ENCODE data around the gene NPW. TPM values are rescaled to one million over a fixed set of nuclear protein-coding genes. Genes with fewer than 3 reads are reported as not detected.

Gene NPW
- total RNA-seq, 1 donor from 2014 or later, result 0.80 TPM

- ATAC-seq, result no peak
Measured at GRCh38 chr16:2054543-2055245, 35.1 kb downstream of the NPW start.

GRCh38 chr16:2056077-2056476 is 36.5 kb downstream of the NPW start:
- ATAC-seq, result no peak

DNA sequence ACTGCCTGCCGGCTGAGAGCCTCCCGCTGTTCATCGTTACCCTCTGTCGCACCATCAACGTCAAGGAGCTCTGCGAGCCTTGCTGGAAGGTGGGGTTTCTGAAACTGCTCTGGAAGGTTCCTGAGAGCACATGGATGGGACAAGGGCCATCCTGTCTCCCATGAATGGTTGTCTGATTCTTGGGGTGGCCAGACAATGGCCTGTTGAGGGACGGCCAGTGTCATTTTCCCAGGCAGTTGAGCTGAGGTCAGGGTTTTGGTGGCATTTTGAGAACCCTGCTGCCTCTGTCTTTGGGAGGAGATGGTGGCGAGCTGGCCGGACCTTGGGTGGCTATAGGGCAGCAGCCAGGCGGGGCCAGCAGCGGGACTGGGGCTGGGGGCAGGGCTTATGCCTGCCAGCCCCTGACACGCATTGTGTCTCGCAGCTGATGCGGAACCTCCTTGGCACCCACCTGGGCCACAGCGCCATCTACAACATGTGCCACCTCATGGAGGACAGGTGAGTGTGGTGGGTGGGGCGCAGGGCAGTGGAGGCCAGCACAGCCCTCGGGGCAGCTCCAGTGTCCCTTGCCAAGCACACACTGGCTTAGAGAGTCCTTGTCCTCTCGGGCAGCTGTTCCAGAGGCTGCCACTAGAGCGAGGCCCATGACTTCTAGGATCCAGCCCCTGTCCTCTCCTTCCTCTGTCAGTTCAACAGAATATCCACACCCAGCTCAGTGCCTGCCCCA is 37.3 kb downstream of the NPW start:
- peak; percentile 31 for ATAC-seq

DNA sequence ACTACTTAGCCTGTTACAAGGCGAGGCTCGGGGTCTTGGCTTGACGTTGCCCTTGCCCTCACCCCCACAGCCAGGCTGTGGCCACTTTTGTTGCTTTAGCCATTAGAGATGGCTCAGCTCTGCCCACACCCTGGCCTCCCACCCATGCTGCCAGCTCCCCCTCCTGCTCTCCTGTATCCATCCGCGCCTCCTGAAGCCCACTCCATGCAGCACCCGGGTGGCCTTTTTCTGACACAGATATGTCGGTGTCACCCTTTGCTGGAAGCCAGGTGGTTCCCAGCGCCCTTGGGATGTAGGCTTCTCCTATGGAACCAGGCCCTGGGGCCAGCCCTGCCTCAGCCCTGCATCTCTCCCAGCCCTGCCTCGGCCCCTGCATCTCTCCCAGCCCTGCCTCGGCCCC is 37.9 kb downstream of the NPW start:
- ATAC-seq, result no peak

DNA sequence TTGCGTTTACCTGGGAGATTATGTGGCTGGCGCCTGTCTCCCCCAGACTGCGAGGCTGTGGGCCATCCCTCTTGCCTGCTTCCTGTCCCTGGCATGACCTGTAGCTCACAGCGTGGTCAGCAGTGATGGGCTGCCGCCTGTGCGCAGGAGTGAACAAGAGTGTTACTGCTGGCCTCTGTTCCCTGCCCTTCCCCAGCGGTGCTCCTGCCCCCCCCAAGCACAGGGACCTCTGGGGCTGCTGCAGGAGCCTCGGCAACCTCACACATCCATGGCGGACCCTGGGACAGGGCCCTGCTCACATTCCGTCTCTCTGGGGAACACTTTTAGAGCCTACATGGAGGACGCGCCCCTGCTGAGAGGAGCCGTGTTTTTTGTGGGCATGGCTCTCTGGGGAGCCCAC is 38.8 kb downstream of the NPW start:
- ATAC-seq, result no peak

DNA sequence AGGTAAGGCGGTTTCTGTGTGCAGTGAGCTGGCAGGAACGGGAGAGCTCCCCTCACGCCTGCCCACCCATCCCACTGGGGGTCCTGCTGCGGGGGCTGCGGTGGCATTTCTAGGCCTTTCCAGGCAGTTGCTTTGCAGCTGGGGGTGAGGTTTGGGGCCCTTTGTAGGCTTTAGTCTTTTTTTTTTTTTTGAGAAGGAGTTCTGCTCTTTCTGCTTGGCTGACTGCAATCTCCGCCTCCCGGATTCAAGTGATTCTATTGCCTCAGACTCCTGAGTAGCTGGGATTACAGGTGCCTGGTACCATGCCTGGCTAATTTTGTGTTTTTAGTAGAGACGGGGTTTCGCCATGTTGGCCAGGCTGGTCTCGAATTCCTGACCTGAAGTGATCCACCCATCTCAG is 39.3 kb downstream of the NPW start:
- ATAC-seq, result no peak

DNA sequence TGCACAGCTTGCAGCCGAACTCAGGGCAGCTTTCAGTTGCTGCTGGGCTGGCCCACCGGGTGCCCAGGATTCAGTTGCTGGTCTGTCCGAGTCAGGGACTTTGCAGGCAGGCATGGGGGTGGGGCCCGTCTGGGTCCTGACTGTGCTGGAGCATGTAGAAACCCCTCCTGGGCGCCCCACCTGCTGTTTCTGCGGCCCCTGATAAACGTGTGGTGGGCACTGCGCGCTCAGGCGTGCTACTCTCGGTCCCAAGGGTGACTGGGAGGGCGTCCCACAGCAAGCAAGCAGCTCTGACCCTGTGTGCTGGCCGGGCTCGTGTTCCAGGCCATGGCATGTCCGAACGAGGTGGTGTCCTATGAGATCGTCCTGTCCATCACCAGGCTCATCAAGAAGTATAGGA is 40.8 kb downstream of the NPW start:
- no peak for ATAC-seq

- ATAC-seq, result no peak
Measured at GRCh38 chr16:2061023-2061422, 41.4 kb downstream of the NPW start.

- peak; percentile 7 for ATAC-seq
Measured at GRCh38 chr16:2061526-2061925, 41.9 kb downstream of the NPW start.

- peak; percentile 5 for ATAC-seq
Measured at GRCh38 chr16:2062801-2063200, 43.2 kb downstream of the NPW start.

DNA sequence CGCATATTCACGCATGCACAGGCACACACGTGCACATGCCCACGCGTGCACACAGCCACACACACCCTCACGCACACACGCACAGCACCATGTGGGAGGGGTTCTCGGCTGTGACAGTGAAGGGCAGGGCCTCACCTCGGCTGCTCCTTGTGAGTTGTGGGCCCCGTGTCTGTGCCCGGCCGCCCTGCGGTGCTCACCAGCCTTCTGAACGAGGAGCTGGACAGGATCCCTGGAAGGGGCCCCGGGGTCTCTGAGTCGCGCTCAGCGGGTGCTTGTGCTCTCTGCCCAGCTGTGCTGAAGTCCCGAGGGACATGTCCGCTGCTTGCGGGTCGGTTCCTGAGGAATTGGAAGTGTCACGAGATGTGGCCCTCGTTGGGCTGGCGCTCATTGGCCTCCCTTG is 44.3 kb downstream of the NPW start:
- ATAC-seq, result no peak

DNA sequence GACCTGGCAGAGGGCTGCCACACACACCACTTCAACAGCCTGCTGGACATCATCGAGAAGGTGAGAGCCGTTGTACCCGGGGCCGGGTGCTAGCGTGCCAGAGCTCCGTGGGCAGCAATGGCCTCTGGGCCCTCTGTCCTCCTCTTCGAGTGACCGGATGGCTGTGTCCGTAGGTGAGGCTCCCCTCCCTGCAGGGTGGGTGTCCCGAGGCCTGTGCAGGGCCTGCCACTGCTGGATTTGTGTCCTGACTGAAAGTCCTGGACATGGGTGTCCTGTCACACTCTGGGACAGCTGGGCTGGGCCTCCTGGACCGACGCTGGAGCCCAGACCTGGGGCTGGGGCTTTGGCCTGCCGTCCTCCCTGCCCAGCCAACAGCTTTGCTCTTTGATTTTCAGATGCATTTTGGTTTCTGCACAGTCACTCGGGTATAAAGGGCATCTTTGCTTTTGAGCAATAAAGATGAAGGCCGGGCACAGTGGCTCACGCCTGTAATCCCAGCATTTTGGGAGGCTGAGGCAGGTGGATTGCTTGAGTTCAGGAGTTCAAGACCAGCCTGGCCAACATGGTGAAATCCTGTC is 44.9 kb downstream of the NPW start:
- ATAC-seq, result no peak

GRCh38 chr16:2066139-2066538 is 46.6 kb downstream of the NPW start:
- no peak for ATAC-seq

Other genes with a start within 250 kb of the NPW start
- gene NME3, start 248.2 kb upstream of the NPW start, total RNA-seq, result 29.6 TPM
- gene EME2, start 247.0 kb upstream of the NPW start, total RNA-seq, result 13.0 TPM
- 98.6 TPM for gene MRPS34, start 246.7 kb upstream of the NPW start, total RNA-seq
- gene SPSB3, start 237.2 kb upstream of the NPW start, total RNA-seq, result 23.5 TPM
- gene NUBP2, start 236.8 kb upstream of the NPW start, total RNA-seq, result 45.6 TPM
- not detected for gene IGFALS, start 226.1 kb upstream of the NPW start, total RNA-seq
- gene HAGH, start 193.0 kb upstream of the NPW start, total RNA-seq, result 16.9 TPM
- 28.1 TPM for gene FAHD1, start 192.6 kb upstream of the NPW start, total RNA-seq
- not detected for gene MEIOB, start 147.6 kb upstream of the NPW start, total RNA-seq
- gene HS3ST6, start 101.4 kb upstream of the NPW start, total RNA-seq, result 1.4 TPM
- 44.0 TPM for gene MSRB1, start 76.6 kb upstream of the NPW start, total RNA-seq
- gene RPL3L, start 65.1 kb upstream of the NPW start, total RNA-seq, result 0.12 TPM
- 115 TPM for gene NDUFB10, start 60.2 kb upstream of the NPW start, total RNA-seq
- 3,204 TPM for gene RPS2, start 55.0 kb upstream of the NPW start, total RNA-seq
- gene RNF151, start 52.9 kb upstream of the NPW start, total RNA-seq, result not detected
- 31.5 TPM for gene TBL3, start 47.7 kb upstream of the NPW start, total RNA-seq
- gene NOXO1, start 38.3 kb upstream of the NPW start, total RNA-seq, result 4.6 TPM
- 17.0 TPM for gene GFER, start 35.6 kb upstream of the NPW start, total RNA-seq
- 0.16 TPM for gene SYNGR3, start 29.8 kb upstream of the NPW start, total RNA-seq
- gene ZNF598, start 10.0 kb upstream of the NPW start, total RNA-seq, result 41.0 TPM
- gene NHERF2, start 7.1 kb downstream of the NPW start, total RNA-seq, result 21.6 TPM
- 15.8 TPM for gene NTHL1, start 28.0 kb downstream of the NPW start, total RNA-seq
- 49.5 TPM for gene TSC2, start 28.2 kb downstream of the NPW start, total RNA-seq
- gene PKD1, start 116.1 kb downstream of the NPW start, total RNA-seq, result 34.8 TPM
- 6.0 TPM for gene RAB26, start 128.8 kb downstream of the NPW start, total RNA-seq
- 96.6 TPM for gene TRAF7, start 136.0 kb downstream of the NPW start, total RNA-seq
- gene CASKIN1, start 176.8 kb downstream of the NPW start, total RNA-seq, result 0.08 TPM
- 28.5 TPM for gene MLST8, start 185.7 kb downstream of the NPW start, total RNA-seq
- gene BRICD5, start 191.1 kb downstream of the NPW start, total RNA-seq, result 0.36 TPM
- gene PGP, start 195.1 kb downstream of the NPW start, total RNA-seq, result 6.6 TPM
- gene E4F1, start 203.8 kb downstream of the NPW start, total RNA-seq, result 10.7 TPM
- 0.12 TPM for gene DNASE1L2, start 216.7 kb downstream of the NPW start, total RNA-seq
- gene ECI1, start 231.8 kb downstream of the NPW start, total RNA-seq, result 65.8 TPM
- gene RNPS1, start 248.3 kb downstream of the NPW start, total RNA-seq, result 104 TPM